ENCODE results near the gene FAM162A.
"Not testable (repeated sequence)": the region's sequence is repeated elsewhere in the genome, so short reads cannot be mapped to it uniquely, and the experiment has no call there.

GRCh38 chr3:122443762-122444490 is 59.9 kb downstream of the FAM162A start:
- TF ChIP-seq CTCF, POLR2A (IDR thresholded peaks at IDR 0.05): not testable (repeated sequence)

Data from heart left ventricle (tissue), 13 donors.